Muscle of arm (tissue), 12 donors: ENCODE measurements around the gene OOSP4A. TPM values are rescaled to one million over a fixed set of nuclear protein-coding genes. Genes with fewer than 3 reads are reported as not detected.
"Not testable (repeated sequence)": the region's sequence is repeated elsewhere in the genome, so short reads cannot be mapped to it uniquely, and the experiment has no call there.

ENCODE experiments used
- DNase-seq: peaks from one replicate; pipeline ENCODE4 v3.0.0-alpha.2; 2013
- polyA plus RNA-seq, 12 donors: library from polyadenylated mRNA; unstranded; fragments of 120-200 nt; gene quantifications; one replicate each; pipeline ENCODE4 v1.2.1, GENCODE V29; 2013; ENCODE audit not compliant: insufficient read length in 12 of 12

OOSP4A gene
- polyA plus RNA-seq, 12 donors = not detected

DNA sequence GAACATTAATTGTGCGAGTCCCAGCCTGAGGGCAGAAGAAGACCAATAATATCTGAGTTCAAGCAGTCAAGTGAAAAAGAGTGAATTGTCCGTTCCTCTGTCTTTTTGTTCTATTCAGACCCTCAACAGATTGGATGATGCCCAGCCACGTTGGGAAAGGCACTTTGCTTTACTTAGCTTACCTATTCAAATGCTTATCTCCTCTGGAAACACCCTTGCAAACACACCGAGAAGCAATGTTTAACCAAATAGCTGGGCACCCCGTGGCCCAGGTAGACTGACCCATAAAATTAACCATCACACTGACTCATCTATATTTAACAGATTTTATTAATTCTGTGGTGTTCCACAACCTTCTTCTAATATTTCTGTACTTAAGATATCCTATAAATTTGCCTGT is 9.3 kb downstream of the OOSP4A start:
- DNase-seq = no peak

DNA sequence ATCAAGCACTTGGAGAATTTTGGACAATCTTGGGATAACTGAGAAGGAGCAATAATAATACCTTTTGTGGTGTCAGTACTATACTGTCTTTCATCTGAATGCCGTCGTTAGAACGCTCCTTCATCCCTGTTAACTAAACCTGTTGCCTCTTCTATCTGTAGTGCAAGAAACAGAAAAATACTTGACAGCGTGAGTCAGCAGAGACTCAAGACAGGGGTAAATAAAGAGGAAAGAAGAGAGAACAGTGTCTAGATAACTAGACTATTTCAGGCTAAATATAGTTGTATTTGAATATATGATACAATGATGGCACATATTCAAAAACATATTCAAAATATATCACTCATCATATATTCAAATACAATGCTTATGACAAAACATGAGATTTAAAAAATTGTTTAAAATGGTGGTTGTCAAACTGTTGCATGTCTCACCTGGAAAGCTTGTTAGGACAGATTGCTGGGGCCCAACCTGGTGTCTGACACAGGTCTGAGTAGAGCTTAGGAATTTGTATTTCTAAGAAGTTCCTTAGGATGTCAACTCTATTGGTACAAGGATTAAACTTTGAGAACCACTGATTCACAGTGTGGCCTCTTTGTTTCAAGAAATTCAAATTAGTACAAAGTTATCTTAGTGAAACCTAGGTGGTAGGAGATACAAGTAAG is 17.4 kb downstream of the OOSP4A start:
- DNase-seq = no peak

DNA sequence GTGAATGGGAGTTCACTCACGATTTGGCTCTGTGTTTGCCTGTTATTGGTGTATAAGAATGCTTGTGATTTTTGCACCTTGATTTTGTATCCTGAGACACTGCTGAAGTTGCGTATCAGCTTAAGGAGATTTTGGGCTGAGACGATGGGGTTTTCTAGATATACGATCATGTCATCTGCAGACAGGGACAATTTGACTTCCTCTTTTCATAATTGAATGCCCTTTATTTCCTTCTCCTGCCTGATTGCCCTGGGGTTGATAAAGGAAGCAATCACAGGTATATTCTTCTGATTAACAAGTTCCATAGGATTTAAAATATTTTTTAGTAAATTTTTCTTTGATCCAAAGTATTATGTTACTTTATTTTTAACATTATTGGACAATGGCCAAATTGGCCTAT is 18.2 kb downstream of the OOSP4A start:
- not testable (repeated sequence) for DNase-seq

DNA sequence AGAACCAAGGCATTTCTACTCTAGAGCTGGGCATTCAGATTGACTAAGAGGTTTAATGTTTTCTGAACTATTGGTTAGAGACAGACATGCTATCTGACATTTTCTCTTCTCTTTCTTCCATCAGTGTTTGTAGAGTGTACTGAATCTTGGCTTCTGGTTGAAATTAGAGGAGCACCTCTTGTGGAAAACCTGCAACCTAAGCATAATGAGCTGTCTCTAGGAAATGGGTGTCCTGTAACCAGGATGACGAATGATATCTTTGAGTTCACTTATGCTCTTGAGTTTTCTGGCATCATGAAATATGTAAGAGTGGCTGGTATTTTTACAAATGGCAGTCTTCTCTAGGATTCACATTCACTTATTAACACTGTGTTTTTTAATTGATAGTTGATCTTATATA is 19.4 kb downstream of the OOSP4A start:
- DNase-seq = no peak

DNA sequence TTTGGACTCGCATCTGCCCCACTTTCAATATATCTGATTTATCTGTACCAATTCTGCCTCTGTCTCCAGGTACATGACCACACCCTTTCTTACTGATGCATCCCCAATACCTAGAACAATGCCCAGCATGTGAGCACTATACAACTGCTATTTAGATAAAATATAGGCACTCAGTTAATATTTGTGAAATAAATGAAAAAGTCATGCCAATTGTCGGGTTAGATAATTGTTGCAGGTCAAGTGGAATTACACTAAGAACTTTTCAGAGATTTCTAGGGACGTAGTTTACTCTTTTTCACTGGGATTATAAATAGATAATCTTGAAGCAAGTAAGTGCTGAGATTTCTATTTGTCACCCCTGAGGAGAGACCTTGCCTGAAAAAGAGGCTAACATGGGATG is 20.5 kb downstream of the OOSP4A start:
- no peak for DNase-seq

DNA sequence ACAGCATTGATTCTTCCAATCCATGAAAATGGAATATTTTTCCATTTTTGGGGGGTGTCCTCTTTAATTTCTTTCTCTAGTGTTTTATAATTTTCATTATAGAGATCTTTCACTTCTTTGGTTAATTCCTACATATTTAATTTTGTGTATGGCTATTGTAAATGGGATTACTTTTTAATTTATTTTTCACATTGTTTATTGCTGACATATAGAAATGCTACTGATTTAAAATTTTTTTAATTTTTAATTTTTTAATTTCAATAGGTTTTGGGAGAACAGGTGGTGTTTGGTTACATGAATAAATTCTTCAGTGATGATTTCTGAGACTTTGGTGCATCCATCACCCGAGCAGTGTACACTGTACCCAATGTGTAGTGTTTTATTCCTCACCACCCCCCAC is 26.6 kb downstream of the OOSP4A start:
- DNase-seq = no peak

DNA sequence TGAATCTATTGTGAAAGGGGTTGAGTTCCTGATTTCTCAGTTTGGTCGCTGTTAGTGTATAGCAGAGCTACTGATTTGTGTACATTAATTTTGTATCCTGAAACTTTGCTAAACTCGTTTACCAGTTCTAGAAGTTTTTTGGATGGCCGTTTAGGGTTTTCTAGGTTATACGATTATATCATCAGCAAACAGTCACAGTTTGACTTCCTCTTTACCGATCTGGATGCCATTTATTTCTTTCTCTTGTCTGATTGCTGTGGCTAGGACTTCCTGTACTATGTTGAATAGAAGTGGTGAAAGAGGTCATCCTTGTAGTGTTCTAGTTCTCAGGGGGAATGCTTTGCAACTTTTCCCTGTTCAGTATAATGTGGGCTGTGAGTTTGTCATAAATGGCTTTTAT is 28.6 kb downstream of the OOSP4A start:
- DNase-seq = no peak

DNA sequence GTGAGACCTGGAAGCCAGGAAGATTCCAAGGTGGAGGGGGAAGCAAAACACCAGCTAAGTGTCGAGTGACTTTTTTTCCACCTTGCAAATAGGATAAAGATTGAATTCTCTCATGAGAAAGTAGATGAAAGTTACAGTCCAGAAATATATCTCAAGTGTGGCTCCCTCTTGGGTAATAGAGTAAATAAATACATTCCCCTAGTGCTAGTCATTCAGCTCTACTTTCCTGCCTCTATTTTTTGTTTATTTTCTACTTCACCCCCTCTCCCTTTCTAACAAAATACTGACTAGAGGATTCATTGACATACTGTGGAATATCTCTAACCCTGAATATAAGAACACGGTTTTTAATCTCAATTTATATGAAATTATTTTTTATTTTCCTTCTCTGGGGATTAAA is 34.0 kb downstream of the OOSP4A start:
- DNase-seq = no peak

DNA sequence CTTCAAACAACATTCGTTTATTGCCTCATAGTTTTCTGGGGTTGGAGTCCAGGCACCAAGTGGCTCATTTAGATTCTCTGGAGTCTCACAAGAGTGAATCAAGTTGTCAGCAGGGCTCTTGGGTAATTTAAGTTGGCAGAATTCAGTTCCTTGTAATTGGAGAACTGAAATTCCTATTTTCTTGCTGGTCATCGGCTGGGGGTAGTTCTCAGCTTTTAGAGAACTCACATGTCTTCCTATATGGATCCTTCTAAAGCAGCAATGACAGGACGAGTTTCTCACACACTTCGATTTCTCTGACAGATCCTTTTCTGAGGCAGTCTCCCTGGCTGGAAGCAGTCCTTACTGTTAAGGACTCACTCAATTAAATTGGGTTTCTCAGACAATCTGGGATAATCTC is 35.9 kb downstream of the OOSP4A start:
- DNase-seq = no peak

DNA sequence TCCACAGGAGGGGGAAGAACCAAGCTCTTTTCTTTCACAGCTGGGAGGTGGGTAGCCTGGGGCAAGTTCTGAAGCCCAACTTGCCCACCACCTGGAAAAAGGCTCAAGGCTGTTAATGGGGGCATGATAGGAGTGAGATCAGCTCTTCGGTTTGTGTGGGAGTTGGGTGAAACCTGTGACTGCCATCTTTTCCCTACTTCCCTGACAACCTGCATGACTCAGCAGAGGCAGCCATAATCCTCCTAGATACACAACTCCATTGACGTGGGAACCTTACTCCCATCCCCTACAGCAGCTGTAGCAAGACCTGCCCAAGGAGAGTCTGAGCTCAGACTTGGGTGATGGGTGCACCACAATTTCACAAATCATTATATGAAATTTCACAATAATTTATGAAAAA is 39.9 kb downstream of the OOSP4A start:
- DNase-seq = no peak

DNA sequence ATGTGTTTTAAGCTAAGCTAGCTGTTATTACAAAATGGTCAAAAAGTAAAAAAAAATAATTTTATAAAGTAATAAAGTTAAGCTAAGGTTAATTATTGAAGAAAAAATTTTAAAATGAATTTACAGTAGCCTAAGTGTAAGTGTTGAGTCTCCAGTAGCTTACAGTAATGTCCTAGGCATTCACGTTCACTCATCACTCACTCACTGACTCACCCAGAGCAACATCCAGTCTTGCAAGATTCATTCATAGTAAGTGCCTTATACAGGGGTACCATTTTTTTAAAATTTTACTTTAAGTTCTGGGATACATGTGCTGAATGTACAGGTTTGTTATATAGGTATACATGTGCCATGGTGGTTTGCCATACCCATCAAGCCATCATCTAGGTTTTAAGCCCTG is 41.5 kb downstream of the OOSP4A start:
- no peak for DNase-seq

DNA sequence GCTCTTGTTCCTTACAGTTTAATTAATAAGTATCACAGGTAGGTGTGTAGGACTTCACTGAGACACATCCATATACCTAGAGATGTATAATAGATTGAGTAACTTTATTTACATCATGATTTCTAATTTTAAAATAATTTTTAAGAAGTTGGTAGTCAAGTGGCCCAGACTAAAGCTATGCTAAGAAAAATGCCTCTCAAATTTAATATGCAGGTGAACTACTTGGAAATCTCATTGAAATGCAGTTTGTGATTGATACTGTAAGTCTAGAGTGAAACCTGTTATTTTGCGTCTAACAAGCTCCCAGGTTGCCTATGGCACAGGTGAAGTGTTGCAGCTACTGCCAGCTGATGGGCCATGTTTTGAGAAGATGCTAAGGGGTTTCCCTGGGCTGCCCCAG is 53.0 kb downstream of the OOSP4A start, which contains the start of gene OOSP4B:
Gene OOSP4B, plus strand, starts transcription at position 301 of the 400 bp plus-strand sequence.
- no peak for DNase-seq

DNA sequence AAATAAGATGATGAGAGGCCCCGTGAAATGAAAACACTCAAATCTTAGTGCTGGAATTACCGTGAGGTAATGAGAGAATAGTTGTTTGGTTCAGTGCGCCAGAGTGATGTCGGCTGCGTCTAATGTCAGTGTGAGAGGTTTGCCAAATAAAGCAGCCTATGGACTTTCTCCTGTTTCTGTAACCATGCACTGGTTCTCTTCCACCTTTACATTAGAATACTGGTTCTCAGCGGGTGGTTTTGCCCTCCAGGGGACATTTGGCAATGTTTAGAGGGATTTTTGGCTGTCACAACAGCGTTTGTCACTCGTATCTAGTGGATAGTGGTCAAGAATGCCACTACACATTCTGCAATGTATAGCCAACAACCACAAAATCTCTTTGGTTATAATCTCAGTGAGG is 54.2 kb downstream of the OOSP4A start:
- DNase-seq = no peak

Other genes starting within 250 kb of the OOSP4A start
- gene STX3, start 208.7 kb upstream of the OOSP4A start, polyA plus RNA-seq = 10 to 100 TPM in 2 of 12 donors, 1 to 10 TPM in 9, not detected in 1; 2.7 to 14.3 (median 5.3) TPM
- gene MRPL16, start 153.3 kb upstream of the OOSP4A start, polyA plus RNA-seq = 10 to 100 TPM in 11 of 12 donors, not detected in 1; 31.7 to 43.4 (median 35.5) TPM
- gene CBLIF, start 118.5 kb upstream of the OOSP4A start, polyA plus RNA-seq = under 1 TPM in 1 of 12 donors, not detected in 11; 0.45 TPM
- gene TCN1, start 97.5 kb upstream of the OOSP4A start, polyA plus RNA-seq = under 1 TPM in 2 of 12 donors, not detected in 10; 0.36 to 0.43 TPM
- not detected for gene OOSP3, start 85.3 kb upstream of the OOSP4A start, polyA plus RNA-seq
- not detected for gene OOSP1, start 25.6 kb upstream of the OOSP4A start, polyA plus RNA-seq
- gene OOSP4B, start 53.1 kb downstream of the OOSP4A start, polyA plus RNA-seq = not detected
- gene OOSP2, start 76.4 kb downstream of the OOSP4A start, polyA plus RNA-seq = not detected
- gene MS4A3, start 92.6 kb downstream of the OOSP4A start, polyA plus RNA-seq = 1 to 10 TPM in 2 of 12 donors, under 1 TPM in 8, not detected in 2; 0.38 to 4.7 (median 0.55) TPM
- under 1 TPM in 9 of 12 donors, not detected in 3; 0.07 to 0.85 (median 0.41) TPM for gene MS4A2, start 124.6 kb downstream of the OOSP4A start, polyA plus RNA-seq
- gene MS4A6A, start 219.1 kb downstream of the OOSP4A start, polyA plus RNA-seq = 10 to 100 TPM in 11 of 12 donors, not detected in 1; 12.5 to 37.5 (median 26.6) TPM